Stimulated activated CD8-positive, alpha-beta memory T cell treated with anti-CD3 and anti-CD28 coated beads, Interleukin-15, amount 100 ng/mL, for 1 hour (primary cell): ENCODE results near the gene SPEN.

Source experiments
- DNase-seq: peaks from one replicate; pipeline ENCODE4 v3.0.0-alpha.2; 2020; ENCODE audit warnings: low read depth

Gene SPEN

GRCh38 chr1:15989776-15990175 is 142.3 kb downstream of the SPEN start:
- no peak for DNase-seq
